ENCODE results near the gene STIM1.
A peak's percentile ranks its signal among the peaks of the same experiment; 100 is the strongest.
"Not testable (repeated sequence)": the region's sequence is repeated elsewhere in the genome, so short reads cannot be mapped to it uniquely, and the experiment has no call there.

Gene STIM1

GRCh38 chr11:4123218-4123617 lies 267.8 kb downstream of the STIM1 start:
- no peak for DNase-seq

DNA sequence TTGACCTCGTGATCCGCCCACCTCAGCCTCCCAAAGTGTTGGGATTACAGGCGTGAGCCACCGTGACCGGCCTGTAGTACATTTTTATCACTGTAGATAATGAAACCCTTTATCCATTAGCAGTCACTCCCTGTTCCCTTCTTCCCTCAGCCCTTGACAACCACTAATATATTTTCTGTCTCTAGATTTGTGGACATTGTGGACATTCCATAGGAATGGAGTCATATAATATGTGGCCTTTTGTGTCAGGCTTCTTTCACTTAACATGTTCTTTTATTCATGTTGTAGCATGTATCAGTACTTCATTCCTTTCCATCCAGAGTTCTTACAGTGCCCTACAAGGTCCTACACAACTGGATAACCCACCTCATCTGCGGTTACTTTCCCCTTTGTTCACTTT lies 269.7 kb downstream of the STIM1 start:
- DNase-seq, result no peak

DNA sequence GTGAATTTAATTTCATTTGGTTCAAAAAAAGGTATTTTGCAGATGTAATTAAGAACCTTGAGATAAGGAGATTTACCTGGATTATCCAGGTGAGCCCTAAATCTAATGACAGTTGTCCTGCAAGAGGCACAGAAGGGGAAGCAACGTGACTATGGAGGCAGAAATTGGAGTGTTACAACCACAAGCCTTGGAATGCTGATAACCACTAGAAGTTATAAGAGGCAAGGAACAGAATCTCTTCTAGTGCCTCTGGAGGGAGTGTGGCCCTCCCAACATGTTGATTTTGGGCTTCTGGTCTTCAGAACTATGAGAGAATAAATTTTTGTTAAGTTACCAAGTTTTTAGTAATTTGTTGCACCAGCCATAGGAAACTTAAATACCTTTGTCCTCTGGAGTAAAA lies 271.9 kb downstream of the STIM1 start:
- no peak for DNase-seq

DNA sequence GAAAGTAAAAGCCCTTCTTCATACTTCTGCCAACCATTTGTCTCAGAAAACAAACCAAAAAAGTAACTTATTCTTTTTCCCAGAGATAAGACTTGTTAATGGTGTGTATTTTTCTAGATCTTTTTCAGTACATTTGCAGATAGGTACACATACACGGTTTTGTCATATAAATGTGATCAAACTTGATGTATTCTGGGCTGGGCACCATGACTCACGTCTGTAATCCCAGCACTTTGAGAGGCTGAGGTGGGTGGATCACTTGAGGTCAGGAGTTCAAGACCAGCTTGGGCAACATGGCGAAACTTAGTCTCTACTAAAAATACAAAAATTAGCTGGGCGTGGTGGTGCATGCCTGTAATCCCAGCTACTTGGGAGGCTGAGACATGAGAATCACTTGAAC lies 274.8 kb downstream of the STIM1 start:
- DNase-seq, result not testable (repeated sequence)

- DNase-seq, result peak; percentile 38
Measured at GRCh38 chr11:4134806-4135205, 279.3 kb downstream of the STIM1 start.

DNA sequence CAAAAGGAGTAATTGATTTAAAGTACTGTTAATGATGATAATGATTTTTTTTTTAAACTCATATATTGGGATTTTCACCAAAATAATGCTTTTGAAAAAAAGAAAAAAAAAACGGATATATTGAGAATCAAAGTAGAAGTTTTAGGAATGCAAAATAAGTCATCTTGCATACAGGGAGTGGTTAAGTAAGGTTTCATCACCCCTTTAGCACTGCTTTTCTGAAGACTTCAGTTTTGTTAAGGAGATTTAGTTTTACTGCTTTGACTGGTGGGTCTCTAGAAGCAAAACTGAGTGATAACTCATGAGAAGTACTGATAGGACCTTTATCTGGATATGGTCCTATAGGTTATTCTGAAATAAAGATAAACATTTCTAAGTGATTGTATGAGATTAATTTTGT lies 283.0 kb downstream of the STIM1 start:
- no peak for DNase-seq

DNA sequence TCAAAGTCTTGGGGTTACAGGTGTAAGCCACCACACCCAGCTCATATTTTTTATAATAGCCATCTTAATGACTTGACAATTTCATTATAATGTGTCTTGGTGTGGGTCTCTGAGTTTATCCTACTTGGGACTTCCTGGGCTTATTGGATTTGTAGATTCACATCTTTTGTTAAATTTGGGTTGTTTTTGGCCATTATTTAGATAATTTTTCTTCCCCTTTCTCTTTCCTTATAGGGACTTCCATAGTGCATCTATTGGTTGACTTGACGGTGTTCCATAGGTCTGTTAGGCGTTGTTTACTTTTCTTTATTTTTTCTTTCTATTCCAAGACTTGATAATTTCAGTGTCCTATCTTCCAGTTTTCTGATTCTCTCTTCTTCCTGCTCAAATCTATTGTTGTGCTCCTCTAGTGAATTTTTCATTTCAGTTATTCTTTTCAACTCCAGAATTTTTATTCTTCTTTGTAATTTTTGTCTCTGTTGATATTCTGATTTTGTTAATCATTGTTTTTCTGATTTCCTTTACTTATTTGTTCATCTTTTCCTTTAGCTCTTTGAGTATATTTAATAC lies 284.7 kb downstream of the STIM1 start:
- no peak for DNase-seq
